Endothelial cell of umbilical vein (primary cell): ENCODE results near the gene RELT.

ENCODE experiments used
- CTCF ChIP-seq, 2 donors: IDR thresholded peaks; 1 replicate in 1 of 2; 2 replicates in 1 of 2; pipeline ENCODE4 v1.5.1; 2011; ENCODE audit warnings: low read length in 2 of 2, mild to moderate bottlenecking in 2 of 2, moderate library complexity in 2 of 2, control low read depth in 1 of 2, inconsistent platforms in 1 of 2, low read depth in 1 of 2; ENCODE audit not compliant: insufficient read depth in 1 of 2; ENCODE audit errors: extremely low read depth in 1 of 2
- EZH2 ChIP-seq: IDR thresholded peaks from 2 replicates; pipeline ENCODE4 v1.6.1; 2012; ENCODE audit warnings: borderline replicate concordance, low read depth, mild to moderate bottlenecking, moderate library complexity, low read length, inconsistent platforms; ENCODE audit not compliant: severe bottlenecking
- FOS ChIP-seq: IDR thresholded peaks from 2 replicates; pipeline ENCODE4 v1.6.1; 2011; ENCODE audit warnings: mild to moderate bottlenecking, low read length, moderate library complexity, borderline replicate concordance; ENCODE audit not compliant: insufficient read depth
- GATA2 ChIP-seq: IDR thresholded peaks from 2 replicates; pipeline ENCODE4 v1.7.0; 2011; ENCODE audit warnings: low read depth, mild to moderate bottlenecking, moderate library complexity, mixed read lengths, low read length; ENCODE audit not compliant: insufficient read length, insufficient read depth
- MYC ChIP-seq: IDR thresholded peaks from one replicate; pipeline ENCODE4 v1.6.1; 2011; ENCODE audit warnings: mild to moderate bottlenecking, low read depth, low read length
- POLR2A ChIP-seq: IDR thresholded peaks from 2 replicates; pipeline ENCODE4 v1.6.1; 2012; ENCODE audit warnings: low read depth, mild to moderate bottlenecking, control low read depth, low read length
- POLR2AphosphoS5 ChIP-seq: IDR thresholded peaks from 2 replicates; pipeline ENCODE4 v1.6.1; 2012; ENCODE audit warnings: low read depth, mild to moderate bottlenecking, control low read depth, low read length, moderate library complexity; ENCODE audit not compliant: insufficient read depth

- TF ChIP-seq CTCF (IDR thresholded peaks at IDR 0.05; ENCODE audit: extremely low read depth in 1 of 2, insufficient read depth in 1 of 2, low read depth in 1 of 2, low read length in 2 of 2) (no peak), POLR2A (no peak), EZH2 (no peak), POLR2AphosphoS5 (no peak), GATA2 (no peak), MYC (no peak), FOS (no peak)
Observed at GRCh38 chr11:73423506-73423905, 47.3 kb downstream of the RELT start.
